Brain microvascular endothelial cell (primary cell): ENCODE measurements around the gene CNNM3.

Experiments
- DNase-seq: peaks from one replicate; pipeline ENCODE4 v3.0.0-alpha.2; 2020
- H3K27ac ChIP-seq: fragments of 250-450 bp; sonication (Bioruptor Pico); 2 replicates; pipeline ENCODE4 v1.5.1; 2020; ENCODE audit warnings: mild to moderate bottlenecking, moderate library complexity
- H3K27me3 ChIP-seq: fragments of 250-450 bp; sonication (Bioruptor Pico); replicated peaks from 2 replicates; pipeline ENCODE4 v1.5.1; 2020; ENCODE audit warnings: mild to moderate bottlenecking
- H3K36me3 ChIP-seq: fragments of 250-450 bp; sonication (Bioruptor Pico); replicated peaks from 2 replicates; pipeline ENCODE4 v1.5.1; 2020; ENCODE audit warnings: mild to moderate bottlenecking
- H3K4me3 ChIP-seq: 2 replicates; pipeline ENCODE4 v1.5.1; 2011; ENCODE audit warnings: low read depth, mild to moderate bottlenecking, control low read depth, low read length, moderate library complexity
- in situ Hi-C: cut with HindIII; loops from 2 replicates; pipeline ENCODE4 v1.10.0; 2017; ENCODE audit warnings: low sequenced_read_pairs, low pct_ligation_motif_present
- TF ChIP-seq, protein P1 (sequence below): IDR thresholded peaks from 2 replicates; pipeline ENCODE4 v1.5.1; 2011; ENCODE audit warnings: low read depth, mild to moderate bottlenecking, moderate library complexity, low read length, control low read depth, inconsistent platforms; ENCODE audit errors: missing control alignments

CNNM3 gene

DNA sequence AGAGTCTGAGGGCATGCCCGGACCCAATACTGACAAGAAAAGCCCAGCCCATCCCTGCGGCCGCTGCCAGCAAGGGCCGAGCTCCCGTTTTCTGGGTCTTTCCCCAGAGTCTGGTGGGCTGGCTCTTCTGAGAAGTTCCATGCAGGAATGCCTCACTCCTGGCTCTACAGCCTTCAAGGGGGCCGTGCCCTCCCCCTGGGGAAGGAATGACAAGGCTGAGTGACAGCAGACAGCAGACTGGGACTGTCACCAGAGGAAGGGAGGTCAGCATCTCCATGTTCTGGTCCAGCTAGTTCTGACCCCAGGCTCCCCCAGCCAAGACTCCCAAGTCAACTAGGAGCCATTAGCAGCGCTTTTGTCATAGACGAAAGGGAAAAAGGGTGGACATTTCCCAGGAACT is 66.8 kb downstream of the CNNM3 start:
- Histone ChIP-seq H3K4me3 (no peak overlapping the region), H3K27me3 (no peaks in the 10 kb centered on the region), H3K27ac (no peak overlapping the region), H3K36me3 (no peaks in the 10 kb centered on the region)
- in situ Hi-C loops, result no loop called here
- no peak for DNase-seq
- TF ChIP-seq, protein P1, sequence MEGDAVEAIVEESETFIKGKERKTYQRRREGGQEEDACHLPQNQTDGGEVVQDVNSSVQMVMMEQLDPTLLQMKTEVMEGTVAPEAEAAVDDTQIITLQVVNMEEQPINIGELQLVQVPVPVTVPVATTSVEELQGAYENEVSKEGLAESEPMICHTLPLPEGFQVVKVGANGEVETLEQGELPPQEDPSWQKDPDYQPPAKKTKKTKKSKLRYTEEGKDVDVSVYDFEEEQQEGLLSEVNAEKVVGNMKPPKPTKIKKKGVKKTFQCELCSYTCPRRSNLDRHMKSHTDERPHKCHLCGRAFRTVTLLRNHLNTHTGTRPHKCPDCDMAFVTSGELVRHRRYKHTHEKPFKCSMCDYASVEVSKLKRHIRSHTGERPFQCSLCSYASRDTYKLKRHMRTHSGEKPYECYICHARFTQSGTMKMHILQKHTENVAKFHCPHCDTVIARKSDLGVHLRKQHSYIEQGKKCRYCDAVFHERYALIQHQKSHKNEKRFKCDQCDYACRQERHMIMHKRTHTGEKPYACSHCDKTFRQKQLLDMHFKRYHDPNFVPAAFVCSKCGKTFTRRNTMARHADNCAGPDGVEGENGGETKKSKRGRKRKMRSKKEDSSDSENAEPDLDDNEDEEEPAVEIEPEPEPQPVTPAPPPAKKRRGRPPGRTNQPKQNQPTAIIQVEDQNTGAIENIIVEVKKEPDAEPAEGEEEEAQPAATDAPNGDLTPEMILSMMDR, result no peak

DNA sequence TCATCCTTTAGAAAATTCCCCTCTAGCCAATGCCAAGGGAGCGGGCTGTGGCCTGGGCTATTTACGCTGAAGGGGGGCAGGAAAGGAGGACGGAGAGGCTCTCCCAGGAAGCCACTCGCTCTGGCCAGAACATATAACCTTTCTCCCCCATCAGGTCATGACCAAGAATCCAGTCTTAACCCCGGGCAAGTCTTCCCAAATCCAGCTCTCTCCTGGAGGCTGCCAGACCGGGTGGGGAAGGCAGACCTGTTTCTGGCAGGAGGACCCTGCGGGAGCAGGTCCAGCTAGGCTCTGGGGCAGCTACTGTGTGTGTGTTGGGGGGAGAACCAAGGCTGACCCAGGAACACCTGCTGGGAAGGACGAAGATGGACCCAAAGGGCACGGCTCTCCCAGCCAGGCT is 67.2 kb downstream of the CNNM3 start:
- no peak overlapping the region for H3K27ac ChIP-seq
- no peaks in the 10 kb centered on the region for H3K36me3 ChIP-seq
- no peak overlapping the region for H3K4me3 ChIP-seq
- TF ChIP-seq, protein P1, result no peak
- in situ Hi-C loops, result no loop called here
- no peak for DNase-seq
- H3K27me3 ChIP-seq, result no peaks in the 10 kb centered on the region
